Measurements from ENCODE around the gene TMEM61.

DNA sequence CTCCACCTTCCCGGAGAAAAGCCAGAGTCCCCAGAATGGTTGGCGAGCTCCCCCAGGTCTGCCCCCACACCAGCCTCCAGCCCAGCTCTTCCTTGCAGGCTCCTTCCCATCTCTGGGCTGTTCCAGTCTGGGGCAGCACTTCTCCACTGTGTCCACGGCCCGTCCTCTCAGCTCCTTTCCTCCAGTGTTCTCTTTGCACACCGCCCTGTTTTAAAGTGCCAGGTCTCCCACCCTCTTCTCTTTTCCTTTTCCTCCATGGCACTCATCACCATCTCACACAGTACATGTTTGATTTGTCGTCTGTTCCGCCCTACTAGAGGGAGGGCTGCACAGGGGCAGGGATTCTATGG lies 52.8 kb downstream of the TMEM61 start:
- TF ChIP-seq, protein P1, sequence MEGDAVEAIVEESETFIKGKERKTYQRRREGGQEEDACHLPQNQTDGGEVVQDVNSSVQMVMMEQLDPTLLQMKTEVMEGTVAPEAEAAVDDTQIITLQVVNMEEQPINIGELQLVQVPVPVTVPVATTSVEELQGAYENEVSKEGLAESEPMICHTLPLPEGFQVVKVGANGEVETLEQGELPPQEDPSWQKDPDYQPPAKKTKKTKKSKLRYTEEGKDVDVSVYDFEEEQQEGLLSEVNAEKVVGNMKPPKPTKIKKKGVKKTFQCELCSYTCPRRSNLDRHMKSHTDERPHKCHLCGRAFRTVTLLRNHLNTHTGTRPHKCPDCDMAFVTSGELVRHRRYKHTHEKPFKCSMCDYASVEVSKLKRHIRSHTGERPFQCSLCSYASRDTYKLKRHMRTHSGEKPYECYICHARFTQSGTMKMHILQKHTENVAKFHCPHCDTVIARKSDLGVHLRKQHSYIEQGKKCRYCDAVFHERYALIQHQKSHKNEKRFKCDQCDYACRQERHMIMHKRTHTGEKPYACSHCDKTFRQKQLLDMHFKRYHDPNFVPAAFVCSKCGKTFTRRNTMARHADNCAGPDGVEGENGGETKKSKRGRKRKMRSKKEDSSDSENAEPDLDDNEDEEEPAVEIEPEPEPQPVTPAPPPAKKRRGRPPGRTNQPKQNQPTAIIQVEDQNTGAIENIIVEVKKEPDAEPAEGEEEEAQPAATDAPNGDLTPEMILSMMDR (IDR thresholded peaks at IDR 0.05): no peak
- TF ChIP-seq POLR2A (IDR thresholded peaks at IDR 0.05): no peak

Measured in lower leg skin (tissue), 3 donors.